Neutrophil (primary cell): ENCODE results near the gene ACOT11.

Experiments used
- H3K27ac ChIP-seq: fragments of 200-600 bp; sonication (generic); 2 replicates; pipeline ENCODE4 v1.5.1; 2016; ENCODE audit warnings: mild to moderate bottlenecking, moderate library complexity
- H3K27me3 ChIP-seq: fragments of 200-600 bp; sonication (generic); 2 replicates; pipeline ENCODE4 v1.6.0; 2016; ENCODE audit warnings: mild to moderate bottlenecking
- H3K36me3 ChIP-seq: fragments of 200-600 bp; sonication (generic); 2 replicates; pipeline ENCODE4 v1.5.1; 2017
- H3K4me1 ChIP-seq, 2 experiments: fragments of 200-600 bp in 1 of 2; sonication (generic) in 1 of 2; 1 replicate in 1 of 2; 2 replicates in 1 of 2; pipeline versions ENCODE4 v1.5.1 to v1.6.1; 2013 to 2016; ENCODE audit warnings: low read depth in 1 of 2, low read length in 1 of 2, mild to moderate bottlenecking in 1 of 2, moderate library complexity in 1 of 2; ENCODE audit not compliant: control insufficient read depth in 1 of 2, insufficient read depth in 1 of 2
- H3K4me3 ChIP-seq, 2 experiments: fragments of 200-600 bp in 1 of 2; sonication (generic) in 1 of 2; 1 replicate in 1 of 2; 2 replicates in 1 of 2; pipeline ENCODE4 v1.5.1; 2013 to 2016; ENCODE audit warnings: low read depth in 1 of 2, low read length in 1 of 2, mild to moderate bottlenecking in 1 of 2, moderate library complexity in 1 of 2
- H3K9me3 ChIP-seq: fragments of 200-600 bp; sonication (generic); 2 replicates; pipeline ENCODE4 v1.5.1; 2016
- CTCF ChIP-seq: fragments of 200-600 bp; sonication (generic); IDR thresholded peaks from 2 replicates; pipeline ENCODE4 v1.5.1; 2016; ENCODE audit warnings: antibody characterized with exemption

Gene ACOT11

GRCh38 chr1:54658164-54658913 is 110.3 kb downstream of the ACOT11 start:
- Histone ChIP-seq H3K9me3 (no peaks in the 10 kb centered on the region), H3K27ac (no peak overlapping the region), H3K36me3 (no peaks in the 10 kb centered on the region), H3K4me1 (no peaks in the 10 kb centered on the region), H3K27me3 (no peaks in the 10 kb centered on the region), H3K4me3 (no peak overlapping the region)
- TF ChIP-seq CTCF: no peak
